GM12878 (cell line): ENCODE data around the gene TCEANC. TPM values are rescaled to one million over a fixed set of nuclear protein-coding genes. Genes with fewer than 3 reads are reported as not detected.

Experiments
- BACH1 ChIP-seq: fragments of 450-650 bp; IDR thresholded peaks from 2 replicates; pipeline ENCODE4 v1.6.1; 2017; ENCODE audit warnings: mild to moderate bottlenecking, borderline replicate concordance
- BCL11A ChIP-seq: IDR thresholded peaks from 2 replicates; pipeline ENCODE4 v1.6.1; 2011; ENCODE audit warnings: low read depth, low read length
- CBFB ChIP-seq: IDR thresholded peaks from 2 replicates; pipeline ENCODE4 v1.6.1; 2016; ENCODE audit warnings: antibody characterized with exemption, low read depth
- CEBPB ChIP-seq, 2 experiments: fragments of 150-350 bp in 1 of 2; IDR thresholded peaks; 2 replicates each; pipeline ENCODE4 v1.6.1; 2012 to 2014; ENCODE audit warnings: low read depth in 2 of 2, low read length in 2 of 2, borderline replicate concordance in 1 of 2, inconsistent platforms in 1 of 2
- ETV6 ChIP-seq, 2 experiments: fragments of 450-650 bp in 1 of 2; IDR thresholded peaks in 1 of 2; conservative IDR thresholded peaks in 1 of 2; 2 replicates each; pipeline ENCODE4 v1.6.1; 2014; ENCODE audit warnings: antibody characterized with exemption in 1 of 2, borderline replicate concordance in 1 of 2, low read depth in 1 of 2, mild to moderate bottlenecking in 1 of 2, moderate library complexity in 1 of 2
- FOXM1 ChIP-seq: IDR thresholded peaks from 2 replicates; pipeline ENCODE4 v1.6.1; 2012; ENCODE audit warnings: low read depth, mild to moderate bottlenecking, inconsistent platforms, low read length, moderate library complexity
- IKZF2 ChIP-seq, 2 experiments: fragments of 450-650 bp; IDR thresholded peaks; 2 replicates each; pipeline ENCODE4 v1.6.1; 2017; ENCODE audit warnings: mild to moderate bottlenecking in 2 of 2, moderate library complexity in 2 of 2
- JUNB ChIP-seq: IDR thresholded peaks from 2 replicates; pipeline ENCODE4 v1.6.1; 2016; ENCODE audit warnings: antibody characterized with exemption, mild to moderate bottlenecking
- JUND ChIP-seq: IDR thresholded peaks from 2 replicates; pipeline ENCODE4 v1.6.1; 2012; ENCODE audit warnings: low read depth, mild to moderate bottlenecking, low read length, improper control_type of control experiment, moderate library complexity
- POLR2AphosphoS2 ChIP-seq: IDR thresholded peaks from 2 replicates; pipeline ENCODE4 v1.6.1; 2011; ENCODE audit warnings: low read depth, mild to moderate bottlenecking, low read length, improper control_type of control experiment, moderate library complexity
- POU2F2 ChIP-seq: IDR thresholded peaks from 3 replicates; pipeline ENCODE4 v1.6.1; 2011; ENCODE audit warnings: low read depth, mild to moderate bottlenecking, low read length, borderline replicate concordance
- RUNX3 ChIP-seq: IDR thresholded peaks from 2 replicates; pipeline ENCODE4 v1.6.1; 2012; ENCODE audit warnings: low read length, inconsistent platforms
- SRF ChIP-seq, 2 experiments: IDR thresholded peaks; 2 replicates each; pipeline ENCODE4 v1.6.1; 2011; ENCODE audit warnings: low read depth in 2 of 2, low read length in 2 of 2, mild to moderate bottlenecking in 1 of 2, moderate library complexity in 1 of 2
- STAT3 ChIP-seq: IDR thresholded peaks from 2 replicates; pipeline ENCODE4 v1.6.1; 2011; ENCODE audit warnings: low read depth, low read length, improper control_type of control experiment
- SUPT20H ChIP-seq: IDR thresholded peaks from 2 replicates; pipeline ENCODE4 v1.6.1; 2011; ENCODE audit warnings: low read depth, mild to moderate bottlenecking, low read length, moderate library complexity, borderline replicate concordance; ENCODE audit not compliant: control insufficient read depth
- ZNF24 ChIP-seq: fragments of 450-650 bp; IDR thresholded peaks from 2 replicates; pipeline ENCODE4 v1.6.1; 2017; ENCODE audit warnings: antibody characterized with exemption, mild to moderate bottlenecking
- ZNF274 ChIP-seq: IDR thresholded peaks from one replicate; pipeline ENCODE4 v1.8.0; 2011; ENCODE audit not compliant: insufficient read length, insufficient read depth
- polyA plus RNA-seq, 11 experiments: library from polyadenylated mRNA; depleted of rRNA in 4 of 11; unstranded in 6 of 11; stranded (reverse) in 5 of 11; fragments of >200 nt; fragmentation: Nextera tagmentation in 4 of 11; fragmentation: Illumina TruSeq in 1 of 11; extraction: Ambion mirVana in 4 of 11; extraction: Trizol in 1 of 11; gene quantifications; 1 replicate in 1 of 11; 2 replicates in 10 of 11; pipeline versions ENCODE4 v1.2.1 to v1.2.3, GENCODE V29; 2011 to 2016; ENCODE audit warnings: inconsistent platforms in 2 of 11, missing spikeins in 2 of 11, low read depth in 1 of 11
- total RNA-seq, 4 experiments: library from RNA; depleted of rRNA in 3 of 4; stranded (reverse); fragments of >200 nt in 3 of 4; fragmentation: Illumina TruSeq in 1 of 4; extraction: Trizol in 1 of 4; gene quantifications; 2 replicates each; pipeline versions ENCODE4 v1.2.1 to v1.2.3, GENCODE V29; 2013 to 2021
- TF ChIP-seq, protein P1 (sequence below): fragments of 450-650 bp; formaldehyde crosslinking; IDR thresholded peaks from 2 replicates; pipeline ENCODE4 v1.4.0; 2020; ENCODE audit warnings: mild to moderate bottlenecking, moderate library complexity
- TF ChIP-seq, protein P2 (sequence below): IDR thresholded peaks from 2 replicates; pipeline ENCODE4 v1.6.1; 2011; ENCODE audit warnings: low read depth, low read length, improper control_type of control experiment, borderline replicate concordance
- TF ChIP-seq, protein P3 (sequence below): fragments of 450-650 bp; IDR thresholded peaks from 2 replicates; pipeline ENCODE4 v1.6.1; 2017; ENCODE audit warnings: mild to moderate bottlenecking
- TF ChIP-seq, protein P4 (sequence below): IDR thresholded peaks from 2 replicates; pipeline ENCODE4 v1.6.1; 2011; ENCODE audit warnings: mild to moderate bottlenecking, low read depth, low read length, moderate library complexity; ENCODE audit not compliant: insufficient replicate concordance

The TCEANC gene
- total and polyA plus RNA-seq, 10 of the 15 experiments (the other 5 are each of a cell fraction or from before 2014, with no cell fraction given) = 1.1 to 4.9 (median 2.9) TPM

DNA sequence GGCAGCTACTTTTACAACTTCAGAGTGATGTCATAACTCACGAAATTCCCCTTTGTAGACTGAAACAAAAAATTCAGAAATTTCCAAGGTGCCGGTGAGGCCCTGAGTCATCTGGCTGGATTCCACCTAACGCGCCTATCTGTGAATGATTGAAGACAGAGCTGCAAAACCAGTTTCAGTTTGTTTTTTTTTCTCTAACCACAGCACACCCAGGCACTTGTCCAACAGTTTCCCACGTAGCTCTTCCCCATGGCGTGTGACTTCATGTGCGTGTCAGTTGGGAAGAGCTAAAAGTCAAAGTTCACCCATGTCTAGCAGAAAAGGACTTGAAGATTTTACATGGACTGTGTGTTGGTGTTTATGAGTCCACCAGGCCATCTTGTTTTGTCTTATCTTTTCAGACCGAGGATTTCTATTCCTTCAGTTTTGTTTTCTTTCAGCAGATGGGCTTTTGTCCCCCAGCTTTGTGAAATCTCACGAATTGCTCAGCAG, 16.4 kb downstream of the TCEANC start (continued):
- TF ChIP-seq, protein P1, sequence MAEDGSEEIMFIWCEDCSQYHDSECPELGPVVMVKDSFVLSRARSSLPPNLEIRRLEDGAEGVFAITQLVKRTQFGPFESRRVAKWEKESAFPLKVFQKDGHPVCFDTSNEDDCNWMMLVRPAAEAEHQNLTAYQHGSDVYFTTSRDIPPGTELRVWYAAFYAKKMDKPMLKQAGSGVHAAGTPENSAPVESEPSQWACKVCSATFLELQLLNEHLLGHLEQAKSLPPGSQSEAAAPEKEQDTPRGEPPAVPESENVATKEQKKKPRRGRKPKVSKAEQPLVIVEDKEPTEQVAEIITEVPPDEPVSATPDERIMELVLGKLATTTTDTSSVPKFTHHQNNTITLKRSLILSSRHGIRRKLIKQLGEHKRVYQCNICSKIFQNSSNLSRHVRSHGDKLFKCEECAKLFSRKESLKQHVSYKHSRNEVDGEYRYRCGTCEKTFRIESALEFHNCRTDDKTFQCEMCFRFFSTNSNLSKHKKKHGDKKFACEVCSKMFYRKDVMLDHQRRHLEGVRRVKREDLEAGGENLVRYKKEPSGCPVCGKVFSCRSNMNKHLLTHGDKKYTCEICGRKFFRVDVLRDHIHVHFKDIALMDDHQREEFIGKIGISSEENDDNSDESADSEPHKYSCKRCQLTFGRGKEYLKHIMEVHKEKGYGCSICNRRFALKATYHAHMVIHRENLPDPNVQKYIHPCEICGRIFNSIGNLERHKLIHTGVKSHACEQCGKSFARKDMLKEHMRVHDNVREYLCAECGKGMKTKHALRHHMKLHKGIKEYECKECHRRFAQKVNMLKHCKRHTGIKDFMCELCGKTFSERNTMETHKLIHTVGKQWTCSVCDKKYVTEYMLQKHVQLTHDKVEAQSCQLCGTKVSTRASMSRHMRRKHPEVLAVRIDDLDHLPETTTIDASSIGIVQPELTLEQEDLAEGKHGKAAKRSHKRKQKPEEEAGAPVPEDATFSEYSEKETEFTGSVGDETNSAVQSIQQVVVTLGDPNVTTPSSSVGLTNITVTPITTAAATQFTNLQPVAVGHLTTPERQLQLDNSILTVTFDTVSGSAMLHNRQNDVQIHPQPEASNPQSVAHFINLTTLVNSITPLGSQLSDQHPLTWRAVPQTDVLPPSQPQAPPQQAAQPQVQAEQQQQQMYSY (CRISPR knock-in tag) = no peak
- TF ChIP-seq POU2F2 (peak; percentile 79), RUNX3 (peak; percentile 96), STAT3 (no peak), ZNF24 (no peak), SRF (IDR thresholded peaks at IDR 0.05; ENCODE audit: low read depth in 2 of 2, low read length in 2 of 2) (no peak), BCL11A (peak; percentile 75), CBFB (peak; percentile 88), CEBPB (IDR thresholded peaks at IDR 0.05; ENCODE audit: borderline replicate concordance in 1 of 2, low read depth in 2 of 2, low read length in 2 of 2) (peak in 1 of 2 experiments; percentile 37; a peak in 1 of 4 replicates), JUND (no peak), ZNF274 (no peak), FOXM1 (peak; percentile 84), ETV6 (conservative IDR thresholded peaks at IDR 0.05 in 1 of 2, IDR thresholded peaks at IDR 0.05 in 1 of 2; ENCODE audit: borderline replicate concordance in 1 of 2, low read depth in 1 of 2) (peak in 1 of 2 experiments; percentile 55; a peak in 1 of 4 replicates), BACH1 (no peak; the same call in 1 of the 2 replicates), SUPT20H (no peak), IKZF2 (IDR thresholded peaks at IDR 0.05) (peak; percentile 99), POLR2AphosphoS2 (no peak), JUNB (peak; percentile 51)
- TF ChIP-seq, protein P2, sequence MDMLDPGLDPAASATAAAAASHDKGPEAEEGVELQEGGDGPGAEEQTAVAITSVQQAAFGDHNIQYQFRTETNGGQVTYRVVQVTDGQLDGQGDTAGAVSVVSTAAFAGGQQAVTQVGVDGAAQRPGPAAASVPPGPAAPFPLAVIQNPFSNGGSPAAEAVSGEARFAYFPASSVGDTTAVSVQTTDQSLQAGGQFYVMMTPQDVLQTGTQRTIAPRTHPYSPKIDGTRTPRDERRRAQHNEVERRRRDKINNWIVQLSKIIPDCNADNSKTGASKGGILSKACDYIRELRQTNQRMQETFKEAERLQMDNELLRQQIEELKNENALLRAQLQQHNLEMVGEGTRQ = no peak
- TF ChIP-seq, protein P3, sequence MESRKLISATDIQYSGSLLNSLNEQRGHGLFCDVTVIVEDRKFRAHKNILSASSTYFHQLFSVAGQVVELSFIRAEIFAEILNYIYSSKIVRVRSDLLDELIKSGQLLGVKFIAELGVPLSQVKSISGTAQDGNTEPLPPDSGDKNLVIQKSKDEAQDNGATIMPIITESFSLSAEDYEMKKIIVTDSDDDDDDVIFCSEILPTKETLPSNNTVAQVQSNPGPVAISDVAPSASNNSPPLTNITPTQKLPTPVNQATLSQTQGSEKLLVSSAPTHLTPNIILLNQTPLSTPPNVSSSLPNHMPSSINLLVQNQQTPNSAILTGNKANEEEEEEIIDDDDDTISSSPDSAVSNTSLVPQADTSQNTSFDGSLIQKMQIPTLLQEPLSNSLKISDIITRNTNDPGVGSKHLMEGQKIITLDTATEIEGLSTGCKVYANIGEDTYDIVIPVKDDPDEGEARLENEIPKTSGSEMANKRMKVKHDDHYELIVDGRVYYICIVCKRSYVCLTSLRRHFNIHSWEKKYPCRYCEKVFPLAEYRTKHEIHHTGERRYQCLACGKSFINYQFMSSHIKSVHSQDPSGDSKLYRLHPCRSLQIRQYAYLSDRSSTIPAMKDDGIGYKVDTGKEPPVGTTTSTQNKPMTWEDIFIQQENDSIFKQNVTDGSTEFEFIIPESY = 0 out of 2 replicates have a peak, but pooled peaks have one; percentile 47
- TF ChIP-seq, protein P4, sequence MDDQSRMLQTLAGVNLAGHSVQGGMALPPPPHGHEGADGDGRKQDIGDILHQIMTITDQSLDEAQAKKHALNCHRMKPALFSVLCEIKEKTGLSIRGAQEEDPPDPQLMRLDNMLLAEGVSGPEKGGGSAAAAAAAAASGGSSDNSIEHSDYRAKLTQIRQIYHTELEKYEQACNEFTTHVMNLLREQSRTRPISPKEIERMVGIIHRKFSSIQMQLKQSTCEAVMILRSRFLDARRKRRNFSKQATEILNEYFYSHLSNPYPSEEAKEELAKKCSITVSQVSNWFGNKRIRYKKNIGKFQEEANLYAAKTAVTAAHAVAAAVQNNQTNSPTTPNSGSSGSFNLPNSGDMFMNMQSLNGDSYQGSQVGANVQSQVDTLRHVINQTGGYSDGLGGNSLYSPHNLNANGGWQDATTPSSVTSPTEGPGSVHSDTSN = peak; percentile 32
